ENCODE results near the gene PLXNA4.

DNA sequence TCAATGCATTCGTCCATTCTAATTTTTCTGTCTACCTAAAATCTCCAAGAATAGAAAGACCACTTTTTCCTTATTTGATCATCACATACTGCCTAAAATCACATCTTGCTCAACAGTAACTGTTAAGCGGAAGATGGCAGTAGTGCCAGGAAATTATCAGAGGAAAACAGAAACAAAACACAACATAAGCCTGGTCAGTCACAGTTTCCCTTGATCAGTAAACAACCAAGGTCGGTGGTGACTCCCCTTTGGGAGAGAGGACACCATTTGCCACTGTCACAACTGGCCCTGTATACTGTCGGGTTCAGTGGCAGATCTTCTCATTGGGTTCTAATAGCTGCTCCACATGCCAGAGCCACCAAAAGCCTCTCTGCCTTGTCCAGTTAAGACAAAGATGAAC is 106.6 kb downstream of the PLXNA4 start:
- TF ChIP-seq, protein P1, sequence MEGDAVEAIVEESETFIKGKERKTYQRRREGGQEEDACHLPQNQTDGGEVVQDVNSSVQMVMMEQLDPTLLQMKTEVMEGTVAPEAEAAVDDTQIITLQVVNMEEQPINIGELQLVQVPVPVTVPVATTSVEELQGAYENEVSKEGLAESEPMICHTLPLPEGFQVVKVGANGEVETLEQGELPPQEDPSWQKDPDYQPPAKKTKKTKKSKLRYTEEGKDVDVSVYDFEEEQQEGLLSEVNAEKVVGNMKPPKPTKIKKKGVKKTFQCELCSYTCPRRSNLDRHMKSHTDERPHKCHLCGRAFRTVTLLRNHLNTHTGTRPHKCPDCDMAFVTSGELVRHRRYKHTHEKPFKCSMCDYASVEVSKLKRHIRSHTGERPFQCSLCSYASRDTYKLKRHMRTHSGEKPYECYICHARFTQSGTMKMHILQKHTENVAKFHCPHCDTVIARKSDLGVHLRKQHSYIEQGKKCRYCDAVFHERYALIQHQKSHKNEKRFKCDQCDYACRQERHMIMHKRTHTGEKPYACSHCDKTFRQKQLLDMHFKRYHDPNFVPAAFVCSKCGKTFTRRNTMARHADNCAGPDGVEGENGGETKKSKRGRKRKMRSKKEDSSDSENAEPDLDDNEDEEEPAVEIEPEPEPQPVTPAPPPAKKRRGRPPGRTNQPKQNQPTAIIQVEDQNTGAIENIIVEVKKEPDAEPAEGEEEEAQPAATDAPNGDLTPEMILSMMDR (conservative IDR thresholded peaks at IDR 0.05; ENCODE audit: low read depth, low read length), result no peak
- no peak for TF ChIP-seq EZH2 (IDR thresholded peaks at IDR 0.05; ENCODE audit: borderline replicate concordance, low read depth, low read length, poor library complexity, severe bottlenecking)

Measured in A673 (cell line).